Kidney epithelial cell (primary cell): ENCODE data around the gene SCRN1. TPM values are rescaled to one million over a fixed set of nuclear protein-coding genes. Genes with fewer than 3 reads are reported as not detected.

ENCODE experiments used
- DNase-seq: peaks from one replicate; pipeline ENCODE4 v3.0.0-alpha.2; 2010; ENCODE audit warnings: low read depth
- H3K27me3 ChIP-seq: 2 replicates; pipeline ENCODE4 v1.6.0; 2011; ENCODE audit warnings: low read length; ENCODE audit not compliant: control insufficient read depth, insufficient read depth
- H3K36me3 ChIP-seq: 2 replicates; pipeline ENCODE4 v1.5.1; 2011; ENCODE audit warnings: low read length; ENCODE audit not compliant: control insufficient read depth, insufficient read depth
- H3K4me3 ChIP-seq: 2 replicates; pipeline ENCODE4 v1.5.1; 2011; ENCODE audit warnings: low read depth, mild to moderate bottlenecking, control low read depth, low read length
- total RNA-seq: library from RNA; depleted of rRNA; stranded (reverse); fragments of >200 nt; gene quantifications from 2 replicates; pipeline ENCODE4 v1.2.3, GENCODE V29; 2015
- TF ChIP-seq, protein P1 (sequence below): IDR thresholded peaks from 2 replicates; pipeline ENCODE4 v1.5.1; 2011; ENCODE audit warnings: mild to moderate bottlenecking, moderate library complexity, low read length, control low read depth, inconsistent platforms; ENCODE audit not compliant: insufficient read depth, poor library complexity, severe bottlenecking

SCRN1 gene
- total RNA-seq, 1 donor from 2014 or later: 79.6 TPM

DNA sequence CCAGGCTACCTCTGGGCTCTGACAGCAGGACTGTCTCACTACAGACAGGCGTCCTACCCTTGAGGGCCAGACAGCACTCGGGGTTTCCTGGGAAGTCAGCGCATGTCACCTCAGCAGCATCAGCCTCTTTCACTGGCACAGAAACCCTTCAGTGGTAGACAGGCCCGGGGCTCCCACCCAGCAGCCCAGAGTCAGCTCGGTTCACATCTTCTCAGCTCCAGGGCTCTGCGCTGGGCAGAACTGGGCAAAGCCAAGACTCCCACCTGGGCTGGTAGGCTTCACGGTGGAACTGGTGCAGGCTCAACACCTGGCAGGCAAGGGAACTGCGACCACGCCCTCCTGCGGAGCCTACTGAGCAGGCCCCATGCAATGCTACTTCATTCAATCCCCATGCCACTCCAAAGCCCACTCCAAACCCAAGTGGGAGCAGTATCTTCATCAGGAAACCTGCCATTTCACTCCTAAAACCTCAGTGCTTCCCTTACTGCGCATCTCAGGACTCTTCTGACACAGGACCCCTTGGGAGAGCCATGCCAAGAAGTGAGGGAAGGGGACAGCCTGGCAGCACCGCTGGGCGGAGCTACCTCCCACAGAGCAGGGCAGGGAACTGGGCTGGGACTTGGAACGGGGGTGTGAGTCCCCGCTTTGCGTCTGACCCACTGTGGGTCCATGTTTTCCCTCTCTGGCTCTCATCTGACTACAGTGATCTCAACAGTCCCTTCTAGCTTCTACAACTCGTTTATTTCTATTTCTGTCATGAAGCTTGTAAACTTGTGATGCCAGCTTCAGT, 60.4 kb downstream of the SCRN1 start:
- no peak for DNase-seq
- TF ChIP-seq, protein P1, sequence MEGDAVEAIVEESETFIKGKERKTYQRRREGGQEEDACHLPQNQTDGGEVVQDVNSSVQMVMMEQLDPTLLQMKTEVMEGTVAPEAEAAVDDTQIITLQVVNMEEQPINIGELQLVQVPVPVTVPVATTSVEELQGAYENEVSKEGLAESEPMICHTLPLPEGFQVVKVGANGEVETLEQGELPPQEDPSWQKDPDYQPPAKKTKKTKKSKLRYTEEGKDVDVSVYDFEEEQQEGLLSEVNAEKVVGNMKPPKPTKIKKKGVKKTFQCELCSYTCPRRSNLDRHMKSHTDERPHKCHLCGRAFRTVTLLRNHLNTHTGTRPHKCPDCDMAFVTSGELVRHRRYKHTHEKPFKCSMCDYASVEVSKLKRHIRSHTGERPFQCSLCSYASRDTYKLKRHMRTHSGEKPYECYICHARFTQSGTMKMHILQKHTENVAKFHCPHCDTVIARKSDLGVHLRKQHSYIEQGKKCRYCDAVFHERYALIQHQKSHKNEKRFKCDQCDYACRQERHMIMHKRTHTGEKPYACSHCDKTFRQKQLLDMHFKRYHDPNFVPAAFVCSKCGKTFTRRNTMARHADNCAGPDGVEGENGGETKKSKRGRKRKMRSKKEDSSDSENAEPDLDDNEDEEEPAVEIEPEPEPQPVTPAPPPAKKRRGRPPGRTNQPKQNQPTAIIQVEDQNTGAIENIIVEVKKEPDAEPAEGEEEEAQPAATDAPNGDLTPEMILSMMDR: no peak
- Histone ChIP-seq H3K36me3 (peaks cover 2% of the 10 kb centered on the region), H3K4me3 (no peak overlapping the region), H3K27me3 (no peaks in the 10 kb centered on the region)

DNA sequence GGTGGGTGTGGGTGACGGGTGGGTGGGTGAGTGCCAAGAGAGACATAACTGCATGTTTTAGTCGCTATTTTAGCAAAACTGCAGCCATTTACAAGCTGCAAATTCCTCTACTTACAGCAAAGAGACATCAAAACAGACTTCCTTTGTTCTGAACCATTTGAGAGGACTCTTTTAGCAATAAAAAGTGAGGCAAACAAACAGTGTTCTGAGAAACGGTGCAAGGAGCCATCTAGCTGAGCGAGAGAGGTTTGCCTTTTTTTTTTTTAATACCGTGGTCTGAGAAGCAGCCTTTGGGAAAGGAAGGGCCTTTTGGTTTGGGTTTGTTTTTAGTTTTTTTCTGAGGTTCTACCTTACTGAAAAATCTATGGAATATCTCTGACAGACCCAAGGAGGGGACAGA, 62.9 kb downstream of the SCRN1 start:
- Histone ChIP-seq H3K27me3 (no peaks in the 10 kb centered on the region), H3K36me3 (peaks cover 2% of the 10 kb centered on the region), H3K4me3 (no peak overlapping the region)
- DNase-seq: no peak
- TF ChIP-seq, protein P1: no peak

DNA sequence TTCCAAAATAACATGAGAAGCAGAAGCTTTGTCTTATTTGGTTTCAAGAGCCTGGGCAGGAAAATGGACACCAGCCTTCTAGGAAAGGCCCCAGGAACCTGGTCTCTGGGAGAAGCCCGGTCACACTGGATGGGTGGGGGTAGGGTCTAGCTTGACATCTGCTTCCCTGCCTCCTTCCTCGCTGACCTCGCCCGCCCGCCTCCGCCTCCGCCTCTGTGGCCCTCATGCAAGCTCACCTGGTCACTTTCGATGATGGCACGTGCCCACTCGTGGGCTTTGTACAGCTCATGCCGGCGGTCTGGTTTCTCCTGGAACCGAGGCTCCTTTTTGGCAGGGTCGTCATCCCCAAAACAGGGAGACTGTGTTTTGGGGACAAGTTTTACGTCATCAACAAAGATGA, 63.4 kb downstream of the SCRN1 start:
- Histone ChIP-seq H3K36me3 (peaks cover 2% of the 10 kb centered on the region), H3K4me3 (no peak overlapping the region), H3K27me3 (no peaks in the 10 kb centered on the region)
- TF ChIP-seq, protein P1: no peak
- no peak for DNase-seq

DNA sequence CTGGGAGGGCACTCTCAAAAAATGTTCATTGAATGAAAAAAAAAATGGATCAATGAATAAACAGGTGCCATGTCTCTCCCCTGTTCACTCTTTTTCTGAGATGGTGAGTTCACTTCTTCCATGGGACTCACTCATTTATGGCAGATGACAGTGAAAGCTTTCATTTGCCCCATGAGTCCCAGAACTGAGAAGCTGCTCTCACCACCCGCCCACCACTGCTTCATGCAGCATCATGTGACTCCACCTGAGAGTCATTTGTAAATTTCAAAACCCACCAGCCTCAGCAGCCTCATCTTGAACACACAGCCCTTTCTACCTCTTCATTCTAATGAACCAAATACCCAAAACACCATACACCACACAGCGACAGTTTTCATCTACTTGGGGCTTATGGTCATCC, 64.9 kb downstream of the SCRN1 start:
- no peaks in the 10 kb centered on the region for H3K27me3 ChIP-seq
- no peaks in the 10 kb centered on the region for H3K36me3 ChIP-seq
- no peak for DNase-seq
- H3K4me3 ChIP-seq: no peak overlapping the region
- TF ChIP-seq, protein P1: no peak

DNA sequence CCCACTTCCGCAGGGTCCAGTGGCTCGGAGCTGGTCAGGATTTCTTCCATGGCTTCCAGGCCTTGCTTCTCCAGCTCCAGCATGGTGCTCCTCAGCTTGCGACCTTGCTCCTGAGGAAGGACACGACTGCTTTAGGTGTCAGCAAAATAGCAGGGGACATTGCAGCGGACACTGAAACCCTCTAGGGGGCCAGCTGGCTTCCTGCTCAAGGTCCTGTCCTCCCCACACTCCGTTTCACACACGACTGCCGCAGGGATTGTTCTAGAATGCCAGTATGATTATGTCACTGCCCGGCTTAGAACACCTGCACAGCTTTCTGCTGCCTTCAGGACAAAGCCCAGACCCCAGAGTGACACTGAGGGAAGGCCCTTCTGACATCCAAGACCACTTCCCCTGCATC, 65.6 kb downstream of the SCRN1 start:
- Histone ChIP-seq H3K36me3 (no peaks in the 10 kb centered on the region), H3K4me3 (no peak overlapping the region), H3K27me3 (no peaks in the 10 kb centered on the region)
- TF ChIP-seq, protein P1: no peak
- no peak for DNase-seq
